ENCODE results near the gene ASGR2.
"Not testable (repeated sequence)": the region's sequence is repeated elsewhere in the genome, so short reads cannot be mapped to it uniquely, and the experiment has no call there.

Gene ASGR2

DNA sequence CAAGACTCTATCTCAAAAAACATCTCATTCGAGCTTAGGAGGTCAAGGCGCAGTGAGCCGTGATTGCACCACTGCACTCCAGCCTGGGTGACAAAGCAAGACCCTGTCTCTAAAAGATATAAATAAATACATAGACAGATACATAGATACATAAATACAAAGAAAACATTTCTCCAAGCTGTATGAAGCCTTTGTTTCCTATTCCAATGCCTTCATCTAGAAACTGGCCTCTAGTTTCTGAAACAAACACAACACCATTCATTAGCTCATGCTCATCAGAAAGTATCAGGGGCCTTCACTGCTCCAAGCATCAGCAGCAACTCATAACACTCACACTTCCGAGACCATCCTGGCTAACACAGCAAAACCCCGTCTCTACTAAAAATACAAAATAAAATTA is 10.3 kb upstream of the ASGR2 start:
- no peak for DNase-seq (ENCODE audit: extremely low spot score)
- no peak for TF ChIP-seq CTCF (IDR thresholded peaks at IDR 0.05; ENCODE audit: control extremely low read depth, extremely low read depth, low read depth, missing control alignments)
- CTCF ChIA-PET = interaction anchor here (1.3 to 2.4 kb wide), 3 partner anchors 9 to 73 kb away, joined by 3 to 7 read pairs (median 6); no protein-coding TSS in a partner anchor
- POLR2A ChIA-PET = no interaction called here

GRCh38 chr17:7123844-7124243 is 9.2 kb upstream of the ASGR2 start:
- ChIA-PET CTCF (interaction anchor here (1.0 to 3.6 kb wide), 3 partner anchors 9 to 73 kb away, joined by 3 to 17 read pairs (median 8); no protein-coding TSS in a partner anchor), POLR2A (interaction anchor here (1.1 kb wide), 1 partner anchor 9 kb away, joined by 7 read pairs; no protein-coding TSS in a partner anchor)
- TF ChIP-seq CTCF (IDR thresholded peaks at IDR 0.05; ENCODE audit: control extremely low read depth, extremely low read depth, low read depth, missing control alignments) = no peak
- no peak for DNase-seq (ENCODE audit: extremely low spot score)

DNA sequence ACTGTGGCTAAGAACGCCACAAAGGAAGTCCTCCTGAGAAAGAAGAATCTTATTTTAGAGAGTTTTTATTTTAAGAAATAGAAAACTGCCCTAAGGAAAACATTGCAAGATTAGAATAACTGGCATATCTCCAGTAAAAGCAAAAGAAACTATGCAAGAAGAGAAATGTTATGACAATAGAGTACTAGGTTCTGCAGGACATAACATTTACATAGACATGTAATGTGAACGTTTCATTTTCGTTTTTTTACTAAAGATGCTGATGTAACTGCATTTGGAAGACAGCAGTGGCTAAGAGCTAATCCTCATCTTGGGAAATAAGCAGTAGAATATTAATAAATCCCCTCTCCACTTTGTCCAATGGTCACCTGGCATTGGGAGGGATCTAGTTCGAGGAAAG is 7.8 kb upstream of the ASGR2 start:
- DNase-seq (ENCODE audit: extremely low spot score) = no peak
- CTCF ChIA-PET = interaction anchor here (1.1 to 3.6 kb wide), 5 partner anchors 10 to 77 kb away, joined by 3 to 17 read pairs (median 6); no protein-coding TSS in a partner anchor
- POLR2A ChIA-PET = no interaction called here
- TF ChIP-seq CTCF (IDR thresholded peaks at IDR 0.05; ENCODE audit: control extremely low read depth, extremely low read depth, low read depth, missing control alignments) = no peak

GRCh38 chr17:7120635-7121034 is 6.0 kb upstream of the ASGR2 start:
- DNase-seq (ENCODE audit: extremely low spot score); CTCF ChIA-PET; POLR2A ChIA-PET: not testable (repeated sequence)

DNA sequence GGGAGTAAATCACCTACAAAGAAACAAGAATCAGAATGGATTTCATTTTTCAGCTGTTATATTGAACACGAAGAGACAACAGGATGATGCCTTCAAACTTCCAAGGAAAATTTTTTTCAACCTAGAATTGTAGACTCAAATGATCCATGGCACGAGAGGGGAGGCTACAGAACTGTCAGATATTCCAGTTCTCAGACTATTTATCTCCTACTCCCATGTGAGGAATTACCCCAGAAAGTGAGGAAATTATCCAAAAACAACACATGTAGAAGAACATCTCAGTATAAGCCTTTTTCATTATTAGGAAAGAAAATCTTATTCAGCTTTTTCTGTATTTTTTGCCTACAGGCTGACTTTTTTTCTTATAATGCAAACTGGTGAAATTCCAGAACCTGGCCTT is 5.5 kb upstream of the ASGR2 start:
- DNase-seq (ENCODE audit: extremely low spot score) = no peak
- ChIA-PET POLR2A (no interaction called here), CTCF (no interaction called here)
- TF ChIP-seq CTCF (IDR thresholded peaks at IDR 0.05; ENCODE audit: control extremely low read depth, extremely low read depth, low read depth, missing control alignments) = no peak

DNA sequence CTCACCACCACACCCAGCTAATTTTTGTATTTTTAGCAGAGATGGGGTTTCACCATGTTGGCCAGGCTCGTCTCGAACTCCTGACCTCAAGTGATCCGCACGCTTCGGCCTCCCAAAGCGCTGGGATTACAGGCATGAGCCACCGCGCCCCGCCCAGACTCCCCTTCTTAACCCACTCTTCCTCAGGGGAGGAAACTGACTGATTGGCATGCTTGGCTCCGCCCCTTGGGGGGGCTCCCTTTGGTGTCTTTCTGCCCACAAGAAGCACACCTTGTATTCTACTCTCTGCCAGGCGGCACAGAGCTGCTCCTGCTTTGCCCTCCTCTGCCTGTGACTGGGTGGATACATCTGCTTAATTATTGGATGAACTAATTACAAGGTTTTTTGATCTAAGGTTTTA is 4.7 kb upstream of the ASGR2 start:
- CTCF ChIA-PET = no interaction called here

More for the DNA sequence above, 4.7 kb upstream of the ASGR2 start:
- DNase-seq (ENCODE audit: extremely low spot score) = no peak
- no peak for TF ChIP-seq CTCF (IDR thresholded peaks at IDR 0.05; ENCODE audit: control extremely low read depth, extremely low read depth, low read depth, missing control alignments)
- POLR2A ChIA-PET = no interaction called here
